LNCAP (cell line): Measurements from ENCODE around the gene PREX1.

Experiments
- TF ChIP-seq, protein P1 (sequence below): fragments of 450-650 bp; IDR thresholded peaks from 2 replicates; pipeline ENCODE4 v1.5.1; 2017; ENCODE audit warnings: mild to moderate bottlenecking

PREX1 gene

DNA sequence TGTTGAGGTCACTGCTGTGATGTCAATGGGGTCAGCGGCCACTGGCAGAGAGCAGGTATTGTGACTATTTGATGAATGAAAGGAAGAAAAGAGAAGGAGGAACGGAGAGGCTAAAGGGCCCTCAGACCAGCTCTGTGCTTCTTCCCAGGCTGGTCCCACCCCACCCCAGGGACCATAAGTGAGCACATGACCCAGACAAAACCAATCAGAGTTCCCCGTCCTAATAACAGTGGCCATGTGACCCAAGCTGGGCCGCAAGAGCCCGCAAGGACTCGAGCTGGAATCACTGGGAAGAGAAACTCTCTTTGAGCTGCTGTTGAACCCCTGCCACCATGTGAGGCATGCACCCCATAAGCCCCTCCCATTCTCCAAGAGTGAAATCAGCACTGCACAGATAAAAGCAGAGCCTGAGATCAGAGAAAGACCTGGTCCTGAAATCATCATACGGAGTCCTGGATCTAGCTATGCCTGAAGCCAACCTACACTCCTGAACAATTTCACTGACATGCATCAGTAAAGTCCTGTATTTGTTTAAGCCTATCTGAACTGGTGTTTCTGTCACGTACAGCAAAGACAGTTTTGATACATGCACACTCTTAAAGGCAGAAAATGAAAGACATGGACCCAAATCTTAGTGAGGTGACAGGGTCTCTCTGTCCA, 90.2 kb downstream of the PREX1 start:
- TF ChIP-seq, protein P1, sequence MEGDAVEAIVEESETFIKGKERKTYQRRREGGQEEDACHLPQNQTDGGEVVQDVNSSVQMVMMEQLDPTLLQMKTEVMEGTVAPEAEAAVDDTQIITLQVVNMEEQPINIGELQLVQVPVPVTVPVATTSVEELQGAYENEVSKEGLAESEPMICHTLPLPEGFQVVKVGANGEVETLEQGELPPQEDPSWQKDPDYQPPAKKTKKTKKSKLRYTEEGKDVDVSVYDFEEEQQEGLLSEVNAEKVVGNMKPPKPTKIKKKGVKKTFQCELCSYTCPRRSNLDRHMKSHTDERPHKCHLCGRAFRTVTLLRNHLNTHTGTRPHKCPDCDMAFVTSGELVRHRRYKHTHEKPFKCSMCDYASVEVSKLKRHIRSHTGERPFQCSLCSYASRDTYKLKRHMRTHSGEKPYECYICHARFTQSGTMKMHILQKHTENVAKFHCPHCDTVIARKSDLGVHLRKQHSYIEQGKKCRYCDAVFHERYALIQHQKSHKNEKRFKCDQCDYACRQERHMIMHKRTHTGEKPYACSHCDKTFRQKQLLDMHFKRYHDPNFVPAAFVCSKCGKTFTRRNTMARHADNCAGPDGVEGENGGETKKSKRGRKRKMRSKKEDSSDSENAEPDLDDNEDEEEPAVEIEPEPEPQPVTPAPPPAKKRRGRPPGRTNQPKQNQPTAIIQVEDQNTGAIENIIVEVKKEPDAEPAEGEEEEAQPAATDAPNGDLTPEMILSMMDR: no peak

- TF ChIP-seq, protein P1: no peak
These were observed 91.2 kb downstream of the PREX1 start for GRCh38 chr20:48736636-48737035.

GRCh38 chr20:48736231-48736630, 91.6 kb downstream of the PREX1 start:
- TF ChIP-seq, protein P1: no peak

GRCh38 chr20:48735112-48735511, 92.7 kb downstream of the PREX1 start:
- TF ChIP-seq, protein P1: no peak

DNA sequence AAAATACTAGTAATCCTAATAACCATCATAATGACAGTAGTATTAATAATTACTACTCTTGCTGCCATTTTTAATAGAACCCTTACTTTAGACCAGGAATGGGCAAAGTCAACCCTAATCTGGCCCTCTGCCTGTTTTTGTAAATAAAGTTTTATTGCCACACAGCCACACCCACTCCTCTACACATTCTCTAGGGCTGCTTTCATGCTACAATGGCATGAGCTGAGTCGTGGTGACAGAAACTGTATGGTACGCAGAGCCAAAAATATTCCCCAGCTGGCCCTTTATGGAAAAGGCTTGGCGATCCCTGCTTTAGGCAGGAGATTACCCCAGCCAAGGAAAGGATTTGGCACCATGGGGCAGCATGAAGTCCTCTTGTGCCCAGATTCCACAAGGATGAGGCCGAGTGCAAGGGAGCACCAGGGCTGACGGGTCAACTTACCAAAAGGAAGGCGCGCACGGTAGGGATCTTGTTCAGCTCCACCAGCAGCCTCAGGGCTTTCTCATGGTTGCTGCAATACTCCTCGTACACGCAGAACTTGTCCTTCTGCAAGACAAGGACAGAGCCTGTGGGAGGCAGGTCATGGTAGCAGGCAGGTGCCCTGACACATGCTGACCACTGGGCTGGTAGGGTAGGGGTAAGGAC, 93.6 kb downstream of the PREX1 start:
- TF ChIP-seq, protein P1: no peak

GRCh38 chr20:48733296-48733790, 94.5 kb downstream of the PREX1 start:
- TF ChIP-seq, protein P1: no peak

- TF ChIP-seq, protein P1: no peak
These were observed 95.5 kb downstream of the PREX1 start for GRCh38 chr20:48732081-48732829.
